Fibroblast of lung (primary cell): ENCODE data around the gene SLC16A4. TPM values are rescaled to one million over a fixed set of nuclear protein-coding genes. Genes with fewer than 3 reads are reported as not detected.
"Not testable (repeated sequence)": the region's sequence is repeated elsewhere in the genome, so short reads cannot be mapped to it uniquely, and the experiment has no call there.

ENCODE experiments used
- DNase-seq, 2 donors: peaks; one replicate each; pipeline versions ENCODE4 v3.0.0 to v3.0.0-alpha.2; 2010; ENCODE audit warnings: low read depth in 2 of 2
- H2AFZ ChIP-seq: 2 replicates; pipeline ENCODE4 v1.5.1; 2012; ENCODE audit warnings: low read length, control low read depth, inconsistent platforms
- H3K27ac ChIP-seq: 2 replicates; pipeline ENCODE4 v1.5.1; 2011; ENCODE audit warnings: low read length, control low read depth; ENCODE audit not compliant: insufficient read depth
- H3K27me3 ChIP-seq: 2 replicates; pipeline ENCODE4 v1.5.1; 2011; ENCODE audit warnings: mild to moderate bottlenecking, low read length; ENCODE audit not compliant: control insufficient read depth, insufficient read depth
- H3K36me3 ChIP-seq: 2 replicates; pipeline ENCODE4 v1.5.1; 2011; ENCODE audit warnings: low read length; ENCODE audit not compliant: control insufficient read depth, insufficient read depth
- H3K4me1 ChIP-seq: 2 replicates; pipeline ENCODE4 v1.5.1; 2011; ENCODE audit warnings: low read length; ENCODE audit not compliant: control insufficient read depth, insufficient read depth; ENCODE audit errors: extremely low read depth
- H3K4me2 ChIP-seq: 2 replicates; pipeline ENCODE4 v1.5.1; 2011; ENCODE audit warnings: low read length, control low read depth; ENCODE audit not compliant: insufficient read depth; ENCODE audit errors: extremely low read depth
- H3K4me3 ChIP-seq, 4 experiments: fragments of 200-600 bp in 1 of 4; sonication (generic) in 1 of 4; replicated peaks in 1 of 4; 2 replicates each; pipeline ENCODE4 v1.5.1; 2011 to 2016; ENCODE audit warnings: low read length in 4 of 4, low read depth in 3 of 4, mild to moderate bottlenecking in 3 of 4, control low read depth in 2 of 4, inconsistent platforms in 1 of 4, mixed read lengths in 1 of 4; ENCODE audit not compliant: insufficient read depth in 1 of 4; ENCODE audit errors: control extremely low read depth in 1 of 4
- H3K79me2 ChIP-seq: 2 replicates; pipeline ENCODE4 v1.5.1; 2012; ENCODE audit warnings: mild to moderate bottlenecking, low read length, inconsistent platforms; ENCODE audit not compliant: control insufficient read depth, insufficient read depth
- H3K9ac ChIP-seq: 2 replicates; pipeline ENCODE4 v1.5.1; 2011; ENCODE audit warnings: mild to moderate bottlenecking, low read length, control low read depth; ENCODE audit not compliant: insufficient read depth
- H3K9me3 ChIP-seq: 2 replicates; pipeline ENCODE4 v1.5.1; 2012; ENCODE audit warnings: low read depth, low read length; ENCODE audit not compliant: control insufficient read depth, insufficient read depth
- H4K20me1 ChIP-seq: 2 replicates; pipeline ENCODE4 v1.5.1; 2011; ENCODE audit warnings: low read length; ENCODE audit not compliant: control insufficient read depth, insufficient read depth; ENCODE audit errors: extremely low read depth
- EZH2 ChIP-seq: IDR thresholded peaks from 2 replicates; pipeline ENCODE4 v1.5.1; 2012; ENCODE audit warnings: low read length, control low read depth, mild to moderate bottlenecking; ENCODE audit errors: missing control alignments
- polyA plus RNA-seq, 2 donors: library from polyadenylated mRNA; depleted of rRNA in 1 of 2; stranded (reverse) in 1 of 2; unstranded in 1 of 2; fragments of >200 nt; gene quantifications; 2 replicates each; pipeline ENCODE4 v1.2.1, GENCODE V29; 2011 to 2012; ENCODE audit warnings: missing spikeins in 1 of 2
- total RNA-seq: library from RNA; depleted of rRNA; stranded (reverse); fragments of >200 nt; gene quantifications from 2 replicates; pipeline ENCODE4 v1.2.1, GENCODE V29; 2014
- TF ChIP-seq, protein P1 (sequence below), 2 donors: IDR thresholded peaks in 1 of 2; conservative IDR thresholded peaks in 1 of 2; 1 replicate in 1 of 2; 2 replicates in 1 of 2; pipeline ENCODE4 v1.5.1; 2011 to 2012; ENCODE audit warnings: low read length in 2 of 2, control low read depth in 1 of 2, inconsistent platforms in 1 of 2, low read depth in 1 of 2, mild to moderate bottlenecking in 1 of 2

The SLC16A4 gene
- total and polyA plus RNA-seq, 2 donors (not counting 1 experiment from before 2014, with no cell fraction given): 64.4 to 91.9 TPM

DNA sequence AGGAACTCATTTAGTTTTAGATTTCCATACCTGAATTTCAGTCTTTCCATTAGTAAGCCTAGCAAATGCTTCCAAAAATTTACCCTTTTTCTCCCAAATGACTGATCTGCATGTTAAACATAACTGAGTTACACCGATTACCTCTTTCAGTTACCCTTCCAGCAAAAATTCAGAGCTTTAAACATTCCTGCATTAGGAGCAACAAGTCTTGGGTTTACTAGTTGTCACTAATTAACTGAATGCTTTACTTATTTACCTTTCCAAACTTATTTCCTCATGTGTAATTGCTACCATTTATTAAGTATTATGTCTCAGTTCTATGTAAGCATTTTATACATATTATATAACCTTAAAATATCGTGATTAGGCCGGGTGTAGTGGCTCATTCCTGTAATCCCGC lies 13.6 kb upstream of the SLC16A4 start:
- TF ChIP-seq, protein P1, sequence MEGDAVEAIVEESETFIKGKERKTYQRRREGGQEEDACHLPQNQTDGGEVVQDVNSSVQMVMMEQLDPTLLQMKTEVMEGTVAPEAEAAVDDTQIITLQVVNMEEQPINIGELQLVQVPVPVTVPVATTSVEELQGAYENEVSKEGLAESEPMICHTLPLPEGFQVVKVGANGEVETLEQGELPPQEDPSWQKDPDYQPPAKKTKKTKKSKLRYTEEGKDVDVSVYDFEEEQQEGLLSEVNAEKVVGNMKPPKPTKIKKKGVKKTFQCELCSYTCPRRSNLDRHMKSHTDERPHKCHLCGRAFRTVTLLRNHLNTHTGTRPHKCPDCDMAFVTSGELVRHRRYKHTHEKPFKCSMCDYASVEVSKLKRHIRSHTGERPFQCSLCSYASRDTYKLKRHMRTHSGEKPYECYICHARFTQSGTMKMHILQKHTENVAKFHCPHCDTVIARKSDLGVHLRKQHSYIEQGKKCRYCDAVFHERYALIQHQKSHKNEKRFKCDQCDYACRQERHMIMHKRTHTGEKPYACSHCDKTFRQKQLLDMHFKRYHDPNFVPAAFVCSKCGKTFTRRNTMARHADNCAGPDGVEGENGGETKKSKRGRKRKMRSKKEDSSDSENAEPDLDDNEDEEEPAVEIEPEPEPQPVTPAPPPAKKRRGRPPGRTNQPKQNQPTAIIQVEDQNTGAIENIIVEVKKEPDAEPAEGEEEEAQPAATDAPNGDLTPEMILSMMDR (conservative IDR thresholded peaks at IDR 0.05 in 1 of 2, IDR thresholded peaks at IDR 0.05 in 1 of 2; ENCODE audit: low read depth in 1 of 2, low read length in 2 of 2): no peak
- TF ChIP-seq EZH2: no peak
- Histone ChIP-seq H3K9ac (no peak overlapping the region), H3K27me3 (no peaks in the 10 kb centered on the region), H2AFZ (no peak overlapping the region), H4K20me1 (no peaks in the 10 kb centered on the region), H3K79me2 (peaks cover 24% of the 10 kb centered on the region), H3K4me1 (peaks cover 2% of the 10 kb centered on the region), H3K9me3 (no peaks in the 10 kb centered on the region), H3K27ac (no peak overlapping the region), H3K36me3 (peaks cover 12% of the 10 kb centered on the region), H3K4me3 (no peak overlapping the region), H3K4me2 (no peak overlapping the region)
- DNase-seq: no peak

DNA sequence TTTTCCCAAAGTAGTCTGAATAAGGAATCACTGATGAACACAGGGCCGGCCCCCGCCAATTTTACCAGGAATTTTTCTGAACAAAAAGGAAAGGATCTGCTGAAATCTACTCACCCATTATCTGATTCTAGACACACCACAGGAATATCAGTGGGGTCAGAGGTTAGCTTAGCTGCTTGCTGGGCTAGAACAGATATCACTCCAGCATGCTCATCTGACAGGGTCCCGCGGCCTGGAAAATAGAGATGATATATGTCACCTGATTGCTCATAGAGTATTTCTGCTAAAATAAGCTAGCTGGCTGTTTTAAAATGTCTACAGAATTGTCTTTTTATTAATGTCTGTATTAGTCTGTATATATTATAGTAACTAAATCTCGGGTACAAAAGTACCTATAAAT lies 13.0 kb upstream of the SLC16A4 start:
- Histone ChIP-seq H3K27ac (no peak overlapping the region), H3K4me2 (no peak overlapping the region), H3K9me3 (no peaks in the 10 kb centered on the region), H2AFZ (no peak overlapping the region), H3K4me1 (peaks cover 2% of the 10 kb centered on the region), H3K79me2 (peaks cover 24% of the 10 kb centered on the region), H3K27me3 (no peaks in the 10 kb centered on the region), H3K9ac (no peak overlapping the region), H4K20me1 (no peaks in the 10 kb centered on the region), H3K4me3 (no peak overlapping the region), H3K36me3 (peaks cover 12% of the 10 kb centered on the region)
- TF ChIP-seq, protein P1 (conservative IDR thresholded peaks at IDR 0.05 in 1 of 2, IDR thresholded peaks at IDR 0.05 in 1 of 2; ENCODE audit: low read depth in 1 of 2, low read length in 2 of 2): no peak
- DNase-seq: no peak

DNA sequence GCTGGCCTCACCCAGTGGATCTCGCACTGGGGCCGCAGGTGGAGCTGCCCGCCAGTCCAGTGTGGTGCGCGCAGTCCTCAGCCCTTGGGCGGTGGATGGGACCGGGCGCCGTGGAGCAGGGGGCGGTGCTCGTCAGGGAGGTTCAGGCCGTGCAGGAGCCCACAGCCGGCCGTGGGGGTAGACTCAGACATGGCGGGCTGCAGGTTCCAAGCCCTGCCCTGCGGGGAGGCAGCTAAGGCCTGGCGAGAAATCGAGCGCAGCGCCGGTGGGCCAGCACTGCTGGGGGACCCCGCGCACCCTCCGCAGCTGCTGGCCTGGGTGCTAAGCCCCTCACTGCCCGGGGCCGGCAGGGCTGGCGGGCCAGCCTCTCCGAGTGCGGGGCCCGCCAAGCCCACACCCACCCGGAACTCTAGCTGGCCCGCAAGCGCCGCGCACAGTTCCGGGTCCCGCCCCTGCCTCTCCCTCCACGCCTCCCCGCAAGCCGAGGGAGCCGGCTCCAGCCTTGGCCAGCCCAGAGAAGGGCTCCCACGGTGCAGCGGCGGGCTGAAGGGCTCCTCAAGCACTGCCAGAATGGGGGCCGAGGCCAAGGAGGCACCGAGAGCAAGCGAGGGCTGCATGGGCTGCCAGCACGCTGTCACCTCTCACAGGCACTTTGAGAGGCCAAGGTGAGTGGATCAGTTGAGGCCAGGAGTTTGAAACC lies 5.6 kb upstream of the SLC16A4 start:
- H3K4me2 ChIP-seq, H3K36me3 ChIP-seq, DNase-seq, H2AFZ ChIP-seq, H3K9ac ChIP-seq, H3K27me3 ChIP-seq, H3K79me2 ChIP-seq, H3K9me3 ChIP-seq, H3K27ac ChIP-seq, H4K20me1 ChIP-seq, H3K4me3 ChIP-seq: not testable (repeated sequence)
- H3K4me1 ChIP-seq: peaks cover 18% of the 10 kb centered on the region
